GM06990 (cell line): ENCODE results near the gene RSPH3.
"Not testable (repeated sequence)": the region's sequence is repeated elsewhere in the genome, so short reads cannot be mapped to it uniquely, and the experiment has no call there.

Experiments used
- DNase-seq: peaks from one replicate; pipeline ENCODE4 v3.0.0-alpha.2; 2011; ENCODE audit not compliant: insufficient read length; ENCODE audit errors: extremely low read depth
- H3K27me3 ChIP-seq: replicated peaks from 2 replicates; pipeline ENCODE4 v1.6.0; 2011; ENCODE audit warnings: low read length; ENCODE audit not compliant: control insufficient read depth, insufficient read depth
- H3K36me3 ChIP-seq: 2 replicates; pipeline ENCODE4 v1.5.1; 2011; ENCODE audit warnings: low read length; ENCODE audit not compliant: control insufficient read depth, insufficient read depth
- H3K4me3 ChIP-seq: replicated peaks from 2 replicates; pipeline ENCODE4 v1.5.1; 2011; ENCODE audit warnings: low read depth, mild to moderate bottlenecking, control low read depth, low read length
- TF ChIP-seq, protein P1 (sequence below): IDR thresholded peaks from 2 replicates; pipeline ENCODE4 v1.5.1; 2011; ENCODE audit warnings: low read length, control low read depth, mild to moderate bottlenecking, inconsistent platforms; ENCODE audit not compliant: insufficient read depth, poor library complexity, severe bottlenecking

The RSPH3 gene

DNA sequence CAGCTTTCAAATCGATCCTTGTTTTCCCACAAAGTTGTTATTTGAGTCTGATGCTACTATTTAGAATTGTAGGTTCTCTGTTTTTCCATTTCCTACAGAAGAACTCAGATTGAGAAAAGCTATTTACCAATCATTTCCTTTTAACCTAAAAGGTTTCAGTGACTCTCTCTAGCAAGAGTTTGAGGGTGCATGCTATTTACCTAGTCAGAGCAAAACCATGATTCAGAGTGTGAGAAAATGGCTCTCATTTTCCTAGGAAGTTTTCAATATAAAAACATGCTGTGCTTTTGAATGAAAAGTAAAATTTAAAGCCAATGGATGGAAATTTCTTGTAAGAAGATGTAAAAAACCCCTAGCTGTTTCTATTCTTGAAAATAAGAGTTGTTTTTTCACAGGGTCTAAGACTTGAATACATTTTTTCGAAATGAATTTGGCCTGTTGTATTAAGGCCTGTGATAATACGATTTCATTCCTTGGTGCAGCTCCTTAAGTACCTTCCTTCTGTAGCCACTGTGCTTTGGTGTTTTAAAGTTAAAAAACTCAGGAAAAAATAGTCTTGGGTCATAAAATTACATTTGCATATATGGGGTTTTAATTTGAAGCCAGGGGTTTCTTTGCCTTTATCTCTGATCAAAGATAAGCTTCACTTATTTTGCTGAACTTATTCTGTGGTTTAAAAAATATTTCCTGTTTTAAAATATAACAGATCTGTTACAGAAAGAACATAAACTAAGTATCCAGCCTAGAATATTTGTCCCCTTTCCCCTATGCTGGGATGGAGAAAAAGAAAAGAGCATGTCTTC lies 18.0 kb upstream of the RSPH3 start:
- peak; percentile 18 for DNase-seq
- no peaks in the 10 kb centered on the region for H3K36me3 ChIP-seq
- TF ChIP-seq, protein P1, sequence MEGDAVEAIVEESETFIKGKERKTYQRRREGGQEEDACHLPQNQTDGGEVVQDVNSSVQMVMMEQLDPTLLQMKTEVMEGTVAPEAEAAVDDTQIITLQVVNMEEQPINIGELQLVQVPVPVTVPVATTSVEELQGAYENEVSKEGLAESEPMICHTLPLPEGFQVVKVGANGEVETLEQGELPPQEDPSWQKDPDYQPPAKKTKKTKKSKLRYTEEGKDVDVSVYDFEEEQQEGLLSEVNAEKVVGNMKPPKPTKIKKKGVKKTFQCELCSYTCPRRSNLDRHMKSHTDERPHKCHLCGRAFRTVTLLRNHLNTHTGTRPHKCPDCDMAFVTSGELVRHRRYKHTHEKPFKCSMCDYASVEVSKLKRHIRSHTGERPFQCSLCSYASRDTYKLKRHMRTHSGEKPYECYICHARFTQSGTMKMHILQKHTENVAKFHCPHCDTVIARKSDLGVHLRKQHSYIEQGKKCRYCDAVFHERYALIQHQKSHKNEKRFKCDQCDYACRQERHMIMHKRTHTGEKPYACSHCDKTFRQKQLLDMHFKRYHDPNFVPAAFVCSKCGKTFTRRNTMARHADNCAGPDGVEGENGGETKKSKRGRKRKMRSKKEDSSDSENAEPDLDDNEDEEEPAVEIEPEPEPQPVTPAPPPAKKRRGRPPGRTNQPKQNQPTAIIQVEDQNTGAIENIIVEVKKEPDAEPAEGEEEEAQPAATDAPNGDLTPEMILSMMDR, result no peak
- H3K27me3 ChIP-seq, result no peaks in the 10 kb centered on the region
- no peak overlapping the region for H3K4me3 ChIP-seq

DNA sequence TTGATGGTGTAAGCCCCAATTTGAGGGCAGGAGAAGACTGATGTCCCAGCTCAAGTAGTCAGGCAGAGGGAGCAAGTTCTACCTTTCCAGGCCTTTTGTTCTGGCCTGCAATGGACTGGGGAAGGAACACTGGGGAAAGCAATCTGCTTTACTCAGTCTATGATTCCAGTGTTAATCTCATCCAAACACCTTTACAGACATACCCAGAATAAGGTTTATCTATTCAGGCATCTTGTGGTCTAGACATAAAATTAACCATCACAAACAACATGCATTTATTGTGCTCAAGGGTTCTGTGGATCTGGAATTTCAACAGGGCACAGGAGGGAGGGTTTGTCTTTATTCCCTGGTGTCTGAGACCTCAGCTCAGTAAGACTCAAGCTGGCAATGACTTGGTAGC lies 14.4 kb upstream of the RSPH3 start:
- TF ChIP-seq, protein P1, result no peak
- Histone ChIP-seq H3K36me3 (no peaks in the 10 kb centered on the region), H3K4me3 (no peak overlapping the region), H3K27me3 (no peaks in the 10 kb centered on the region)
- DNase-seq, result no peak

DNA sequence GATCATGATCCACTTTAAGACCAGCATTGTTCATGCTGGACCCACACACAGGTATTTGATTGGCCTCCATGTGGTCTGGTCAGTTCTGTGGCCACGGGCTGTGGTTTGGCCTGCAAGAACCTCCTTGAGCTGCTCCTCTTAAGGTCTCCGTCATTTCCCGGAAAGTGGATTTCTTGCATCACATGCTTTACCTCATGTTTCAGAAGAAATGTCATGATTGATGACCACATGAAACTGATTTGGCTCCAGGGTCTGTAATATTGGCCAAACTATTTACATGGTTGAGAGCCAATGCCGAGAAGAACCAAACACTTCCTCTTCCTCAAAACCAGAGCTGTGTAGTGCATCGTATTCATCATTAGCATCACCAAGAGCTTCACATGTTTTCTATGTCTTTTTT lies 13.2 kb upstream of the RSPH3 start:
- no peak for DNase-seq
- no peak overlapping the region for H3K4me3 ChIP-seq
- TF ChIP-seq, protein P1, result no peak
- no peaks in the 10 kb centered on the region for H3K27me3 ChIP-seq
- no peaks in the 10 kb centered on the region for H3K36me3 ChIP-seq

DNA sequence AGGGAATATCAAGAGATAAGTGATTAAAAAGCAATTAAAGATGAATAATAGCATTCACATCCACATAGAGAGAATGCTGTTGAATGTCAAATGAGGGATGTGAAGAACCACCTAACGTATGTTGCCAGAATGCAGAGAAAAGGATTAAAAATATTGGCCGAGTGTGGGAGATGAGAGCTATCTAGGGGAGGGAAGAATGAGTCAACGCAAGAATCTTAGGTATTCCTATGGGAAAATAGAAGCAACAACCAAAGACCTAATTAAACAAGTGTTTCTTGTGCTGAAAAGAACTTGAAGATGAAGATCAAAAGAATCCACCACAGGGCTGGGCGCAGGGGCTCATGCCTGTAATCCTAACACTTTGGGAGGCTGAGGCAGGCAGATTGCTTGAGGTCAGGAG lies 12.2 kb upstream of the RSPH3 start:
- Histone ChIP-seq H3K4me3 (no peak overlapping the region), H3K27me3 (no peaks in the 10 kb centered on the region), H3K36me3 (no peaks in the 10 kb centered on the region)
- no peak for DNase-seq
- TF ChIP-seq, protein P1, result no peak

DNA sequence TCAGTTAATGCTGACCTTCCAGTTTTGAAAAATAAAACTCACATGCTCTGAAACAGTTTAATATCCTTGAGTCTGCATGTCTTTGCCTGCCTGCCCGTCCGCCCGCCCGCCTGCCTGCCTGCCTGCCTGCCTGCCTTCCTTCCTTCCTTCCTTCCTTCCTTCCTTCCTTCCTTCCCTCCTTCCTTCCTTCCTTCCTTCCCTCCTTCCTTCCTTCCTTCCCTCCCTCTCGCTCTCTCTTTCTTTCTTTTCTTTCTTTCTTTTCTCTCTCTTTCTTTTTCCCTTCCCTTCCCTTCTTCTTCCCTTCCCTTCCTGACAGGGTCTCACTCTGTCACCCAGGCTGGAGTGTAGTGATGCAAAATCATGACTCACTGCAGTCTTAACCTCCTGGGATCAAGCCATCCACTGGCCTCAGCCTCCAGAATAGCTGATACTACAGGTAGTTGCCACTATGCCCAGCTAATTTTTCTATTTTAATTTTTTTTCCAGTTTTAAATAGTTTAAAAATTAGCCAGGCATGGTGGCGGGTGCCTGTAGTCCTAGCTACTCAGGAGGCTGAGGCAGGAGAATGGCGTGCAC lies 10.1 kb upstream of the RSPH3 start:
- H3K4me3 ChIP-seq, DNase-seq, H3K36me3 ChIP-seq, H3K27me3 ChIP-seq: not testable (repeated sequence)

DNA sequence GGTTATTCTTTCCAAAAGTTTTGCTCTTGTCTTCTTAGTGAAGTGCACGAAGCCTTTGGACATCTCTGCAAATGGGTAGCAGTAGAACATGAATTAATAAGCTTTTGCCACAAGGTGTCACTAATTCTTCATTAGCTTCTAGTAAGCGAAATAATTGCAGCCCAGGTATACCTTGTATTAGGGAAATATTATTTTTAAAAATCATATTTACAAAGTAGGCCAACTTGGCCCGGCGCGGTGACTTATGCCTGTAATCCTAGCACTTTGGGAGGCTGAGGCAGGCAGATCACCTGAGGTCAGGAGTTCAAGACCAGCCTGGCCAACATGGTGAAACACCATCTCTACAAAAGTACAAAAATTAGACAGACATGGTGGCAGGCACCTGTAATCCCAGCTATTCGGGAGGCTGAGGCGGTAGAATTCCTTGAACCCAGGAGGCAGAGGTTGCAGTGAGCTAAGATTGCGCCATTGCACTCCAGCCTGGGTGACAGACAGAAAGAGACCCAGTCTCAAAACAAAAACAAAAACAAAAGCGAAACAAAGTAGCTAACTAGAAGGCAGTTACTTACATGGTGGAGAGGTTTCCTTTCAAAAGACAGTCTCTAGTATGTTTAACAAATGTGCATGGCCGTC lies 8.8 kb upstream of the RSPH3 start:
- peak; percentile 57 for DNase-seq
- Histone ChIP-seq H3K27me3 (no peaks in the 10 kb centered on the region), H3K36me3 (no peaks in the 10 kb centered on the region), H3K4me3 (peak overlapping the region; percentile 44)
- TF ChIP-seq, protein P1, result peak; percentile 27
